DMS53 treated with DMSO at 0.1 percent for 48 hours (cell line): ENCODE measurements around the gene MYO15B.

ENCODE experiments used
- DNase-seq: peaks from one replicate; lab custom pipeline; 2025; ENCODE audit not compliant: unreplicated experiment; lab: John Stamatoyannopoulos, UW

MYO15B gene

DNA sequence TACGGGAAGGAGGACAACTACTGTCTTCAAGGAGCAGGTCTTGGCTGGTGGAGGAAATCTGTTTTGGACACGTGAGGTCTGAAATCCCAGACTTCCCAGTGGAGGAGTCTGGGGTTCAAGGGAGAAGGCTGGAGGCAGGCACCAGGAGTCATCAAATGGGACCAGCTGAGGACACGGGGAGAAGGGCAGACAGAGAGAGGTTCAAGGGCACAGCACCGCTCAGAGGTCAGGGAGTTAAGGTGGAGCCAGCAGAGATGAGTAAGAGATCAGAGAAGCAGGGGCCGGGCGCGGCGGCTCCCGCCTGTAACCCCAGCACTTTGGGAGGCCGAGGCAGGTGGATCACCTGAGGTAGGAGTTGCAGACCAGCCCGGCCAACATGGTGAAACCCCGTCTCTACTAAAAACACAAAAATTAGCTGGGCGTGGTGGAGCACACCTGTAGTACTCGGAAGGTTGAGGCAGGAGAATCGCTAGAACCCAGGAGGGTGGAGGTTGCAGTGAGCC, 35.2 kb downstream of the MYO15B start:
- no peak for DNase-seq

DNA sequence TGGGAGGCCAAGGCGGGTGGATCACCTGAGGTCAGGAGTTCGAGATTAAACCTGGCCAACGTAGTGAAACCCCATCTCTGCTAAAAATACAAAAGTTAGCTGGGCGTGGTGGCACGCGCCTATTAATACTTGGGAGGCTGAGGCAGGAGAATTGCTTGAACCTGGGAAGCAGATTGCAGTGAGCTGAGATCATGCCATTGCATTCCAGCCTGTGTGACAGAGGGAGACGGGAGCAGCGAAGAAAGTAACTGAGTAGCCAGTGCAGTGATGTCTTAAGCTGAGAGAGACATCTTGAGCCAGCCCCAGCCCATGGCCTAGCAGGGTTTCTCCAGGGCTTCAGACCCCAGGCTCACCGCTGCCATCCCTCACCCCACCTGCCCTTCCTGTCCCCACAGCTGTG, 35.8 kb downstream of the MYO15B start:
- no peak for DNase-seq

DNA sequence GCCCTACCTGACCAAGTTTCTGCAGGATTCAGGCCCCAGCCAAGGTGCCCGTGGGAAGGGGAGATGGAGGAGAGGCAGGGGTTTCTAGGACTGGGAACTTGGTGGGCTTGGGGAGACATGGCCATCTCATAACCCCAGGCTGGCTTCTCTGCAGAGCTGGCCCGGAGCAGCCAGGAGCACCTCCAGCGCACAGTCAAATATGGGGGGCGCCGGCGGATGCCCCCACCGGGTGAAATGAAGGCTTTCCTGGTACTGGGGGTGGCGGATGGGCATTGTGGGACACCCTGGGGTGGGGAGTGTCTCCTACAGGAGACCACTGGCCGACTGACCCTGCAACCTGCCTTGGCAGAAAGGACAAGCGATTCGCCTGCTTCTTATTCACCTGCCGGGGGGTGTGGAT, 36.4 kb downstream of the MYO15B start:
- no peak for DNase-seq

- no peak for DNase-seq
Measured at GRCh38 chr17:75624714-75625345, 37.2 kb downstream of the MYO15B start.

DNA sequence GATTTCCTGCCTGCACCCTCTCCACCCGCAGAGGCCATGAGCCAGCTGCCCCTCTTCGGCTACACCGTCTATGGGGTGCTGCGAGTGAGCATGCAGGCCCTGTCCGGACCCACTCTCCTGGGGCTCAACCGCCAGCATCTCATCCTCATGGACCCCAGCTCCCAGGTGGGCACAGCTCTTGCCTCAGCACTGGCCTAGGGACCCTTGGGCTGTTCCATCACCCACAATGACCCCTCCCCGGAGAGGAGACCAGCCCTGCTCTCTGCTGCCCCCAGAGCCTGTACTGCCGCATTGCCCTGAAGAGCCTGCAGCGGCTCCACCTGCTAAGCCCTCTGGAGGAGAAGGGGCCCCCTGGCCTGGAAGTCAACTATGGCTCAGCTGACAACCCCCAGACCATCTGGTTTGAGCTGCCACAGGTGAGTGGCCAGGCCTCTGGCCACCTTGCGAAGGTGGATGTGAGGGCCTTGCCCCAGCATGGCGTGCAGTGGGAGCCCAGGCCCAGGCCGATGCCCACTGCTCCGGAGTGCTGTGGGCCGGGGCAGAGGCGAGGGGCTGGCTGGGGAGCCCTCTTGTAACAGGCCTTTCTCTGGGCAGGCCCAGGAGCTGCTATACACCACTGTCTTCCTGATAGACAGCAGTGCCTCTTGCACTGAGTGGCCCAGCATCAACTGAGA, 38.4 kb downstream of the MYO15B start:
- DNase-seq, result no peak

DNA sequence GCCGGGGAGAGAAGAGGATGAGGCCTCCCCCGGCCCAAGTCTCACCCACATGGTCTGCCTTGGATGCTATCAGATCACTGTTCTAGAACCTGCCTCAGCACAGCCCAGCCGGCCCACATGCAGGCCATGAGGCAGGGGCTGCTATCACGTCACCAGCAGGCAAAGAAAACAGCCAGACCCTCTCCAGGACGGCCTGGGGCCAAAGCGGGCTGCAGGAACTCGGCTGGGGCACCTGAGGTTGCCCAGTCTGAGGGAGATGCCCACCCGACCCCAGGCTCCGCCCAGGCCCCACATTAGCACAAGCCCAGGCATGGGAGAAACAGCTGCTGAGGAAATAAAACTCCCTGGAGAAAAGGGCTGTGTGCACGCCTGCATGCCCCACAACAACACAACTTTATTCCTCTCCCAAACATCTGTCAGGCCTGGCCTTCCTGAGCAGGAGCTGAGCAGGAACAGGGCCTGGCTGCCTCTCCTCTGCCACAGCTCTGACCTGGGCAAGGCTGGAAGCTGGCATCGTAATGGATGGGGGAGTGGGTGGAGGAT, 39.0 kb downstream of the MYO15B start:
- DNase-seq, result no peak

DNA sequence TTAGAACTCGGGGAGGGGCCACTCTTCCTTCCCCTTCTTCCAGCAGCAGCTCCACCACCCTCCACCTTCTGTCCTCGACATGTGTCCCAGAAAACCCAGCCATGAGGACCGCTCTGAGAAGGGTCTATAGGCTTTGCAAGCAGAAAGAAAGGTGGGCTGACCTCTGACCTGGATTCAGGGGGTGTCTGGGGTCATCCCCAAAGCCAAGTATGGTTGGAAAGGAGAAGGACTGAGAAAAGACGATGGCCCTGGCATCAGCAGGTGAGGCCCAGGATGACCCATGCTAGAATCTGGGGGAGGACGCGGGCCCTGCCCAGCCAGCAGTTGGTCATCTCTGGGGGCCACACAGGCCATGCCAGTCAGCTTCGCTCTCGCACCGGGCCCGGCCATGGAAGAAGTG, 39.5 kb downstream of the MYO15B start:
- DNase-seq, result no peak

GRCh38 chr17:75628425-75628824, 40.8 kb downstream of the MYO15B start:
- no peak for DNase-seq

- DNase-seq, result no peak
Measured at GRCh38 chr17:75629157-75629556, 41.6 kb downstream of the MYO15B start.

GRCh38 chr17:75630071-75630917, 42.7 kb downstream of the MYO15B start:
- no peak for DNase-seq

DNA sequence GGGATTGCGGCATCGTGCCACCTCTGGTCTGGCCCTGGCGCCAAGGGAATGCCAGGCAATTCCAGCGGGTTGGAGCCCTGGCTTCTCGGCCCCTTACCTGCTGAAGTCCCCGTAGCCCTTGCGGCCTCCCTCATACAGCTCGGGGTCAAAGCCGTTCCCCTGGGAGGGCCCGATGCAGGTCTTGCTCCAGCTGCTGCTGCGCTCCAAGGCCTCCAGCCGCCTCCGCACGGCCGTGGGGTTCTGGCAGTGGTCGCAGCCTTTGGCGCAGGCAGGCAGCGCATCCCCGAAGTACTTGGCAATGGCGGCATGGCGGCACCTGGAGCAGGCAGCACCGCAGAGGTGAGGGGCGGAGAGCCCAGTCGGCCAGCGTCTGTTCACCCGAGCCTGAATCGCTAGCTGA, 43.8 kb downstream of the MYO15B start:
- no peak for DNase-seq

GRCh38 chr17:75632428-75632827, 44.8 kb downstream of the MYO15B start:
- no peak for DNase-seq

- DNase-seq, result peak; percentile 77
Measured at GRCh38 chr17:75632863-75633485, 45.4 kb downstream of the MYO15B start, which contains the start of gene SMIM5. Gene SMIM5, plus strand, starts transcription at chr17:75633434. Its CDS starts 6,768 bp downstream, at chr17:75640202.

DNA sequence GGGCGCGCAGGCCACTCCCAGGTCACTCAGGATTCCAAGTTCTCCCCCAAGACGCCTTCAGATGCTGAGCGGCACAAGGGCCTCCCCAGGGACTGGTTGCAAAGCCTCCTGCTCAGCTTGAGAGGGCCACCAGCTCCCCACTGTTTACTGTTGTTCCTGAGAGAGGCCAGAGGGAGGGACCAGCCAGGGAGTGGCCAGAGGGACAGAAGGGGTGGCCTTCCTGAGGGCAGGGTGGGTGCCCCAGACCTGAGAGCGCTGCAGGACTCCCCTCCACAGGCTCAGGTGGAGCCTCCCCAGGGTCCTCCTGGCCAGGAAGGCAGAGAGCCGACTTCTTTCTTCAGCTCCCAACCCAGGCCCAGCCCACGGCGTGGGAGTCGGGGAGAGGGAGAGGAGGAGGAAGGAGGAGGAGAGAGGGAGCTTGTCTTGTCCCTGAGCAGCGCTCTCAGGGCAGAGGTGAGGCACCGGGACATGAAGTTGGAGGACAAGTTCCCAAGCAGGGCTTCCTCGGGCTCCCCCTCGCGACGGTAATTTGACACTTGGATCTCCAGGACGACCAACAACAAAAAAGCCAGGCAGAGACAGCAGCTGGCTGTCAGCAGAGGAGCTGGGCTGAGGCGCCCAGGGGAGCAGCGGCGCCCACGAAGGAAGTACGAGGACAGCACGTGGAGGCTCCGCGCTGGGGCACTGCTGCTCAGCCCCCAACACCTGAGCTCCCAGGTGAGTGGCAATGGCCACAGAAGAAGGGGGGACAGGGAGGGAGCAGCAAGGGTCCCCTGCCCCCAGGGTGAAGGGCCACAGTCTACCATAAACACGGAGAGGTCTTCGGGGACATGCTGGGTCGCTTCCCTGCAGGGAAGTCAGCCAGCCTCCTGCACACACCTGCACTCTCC, 46.1 kb downstream of the MYO15B start:
- peak; percentile 90 for DNase-seq

DNA sequence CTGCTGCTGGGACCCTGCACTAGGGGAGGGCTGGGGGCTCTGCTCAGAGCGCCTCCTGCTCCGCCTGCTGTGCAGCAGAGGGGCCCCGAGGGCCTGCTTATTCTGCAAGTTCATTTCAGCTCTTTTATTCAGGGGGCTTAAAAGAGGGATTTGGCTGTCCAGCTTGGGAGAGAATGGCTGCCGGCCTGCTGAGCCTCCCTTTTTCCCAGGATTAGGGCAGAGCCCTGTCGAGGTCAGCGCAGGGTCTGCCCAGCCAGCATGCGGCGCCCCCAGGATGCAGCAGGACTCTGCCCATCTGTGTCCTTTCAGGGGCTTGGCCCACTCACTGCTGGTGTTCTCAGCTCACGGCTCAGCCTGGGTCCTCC, 46.8 kb downstream of the MYO15B start:
- no peak for DNase-seq

DNA sequence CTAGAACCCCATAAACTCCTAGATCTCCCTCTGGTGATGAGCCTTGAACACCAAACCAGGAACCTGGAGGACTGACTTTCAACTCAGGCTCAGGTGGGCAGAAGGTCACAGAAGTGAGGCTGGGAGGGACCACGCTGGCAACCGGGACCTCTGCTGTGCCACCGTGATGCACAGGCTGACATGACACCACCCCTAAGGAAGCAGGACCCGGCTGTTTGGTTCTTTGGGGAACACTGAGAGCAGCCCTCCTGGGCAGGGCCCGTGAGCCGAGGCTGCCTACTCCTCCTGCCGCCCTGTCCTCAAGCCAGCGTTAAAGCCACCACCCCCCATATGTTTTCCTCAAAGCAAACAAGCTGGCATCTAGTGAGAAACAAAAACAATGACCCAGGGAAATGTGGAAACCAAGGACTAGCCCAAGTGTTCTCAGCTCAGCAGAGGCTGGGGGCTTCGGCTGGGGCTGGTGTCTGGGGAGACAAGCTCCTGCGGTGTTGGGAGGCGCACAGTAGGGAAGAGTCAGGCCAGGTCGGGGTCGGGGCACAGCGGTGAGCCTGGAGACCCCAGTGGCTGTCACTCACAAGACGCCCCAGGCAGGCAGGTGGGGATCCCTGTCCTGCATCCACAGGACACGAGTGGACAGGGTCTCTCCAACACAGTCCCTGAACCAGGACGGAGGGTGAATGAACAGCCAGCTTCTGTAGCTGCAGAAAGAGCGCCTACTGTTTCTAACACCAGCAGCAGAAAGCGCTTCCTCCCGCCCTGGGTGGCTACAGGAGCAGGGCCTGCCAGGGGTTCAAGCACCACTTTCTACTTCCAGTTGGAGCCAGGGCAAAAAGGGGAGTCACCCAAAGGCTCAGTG, 47.4 kb downstream of the MYO15B start:
- no peak for DNase-seq

DNA sequence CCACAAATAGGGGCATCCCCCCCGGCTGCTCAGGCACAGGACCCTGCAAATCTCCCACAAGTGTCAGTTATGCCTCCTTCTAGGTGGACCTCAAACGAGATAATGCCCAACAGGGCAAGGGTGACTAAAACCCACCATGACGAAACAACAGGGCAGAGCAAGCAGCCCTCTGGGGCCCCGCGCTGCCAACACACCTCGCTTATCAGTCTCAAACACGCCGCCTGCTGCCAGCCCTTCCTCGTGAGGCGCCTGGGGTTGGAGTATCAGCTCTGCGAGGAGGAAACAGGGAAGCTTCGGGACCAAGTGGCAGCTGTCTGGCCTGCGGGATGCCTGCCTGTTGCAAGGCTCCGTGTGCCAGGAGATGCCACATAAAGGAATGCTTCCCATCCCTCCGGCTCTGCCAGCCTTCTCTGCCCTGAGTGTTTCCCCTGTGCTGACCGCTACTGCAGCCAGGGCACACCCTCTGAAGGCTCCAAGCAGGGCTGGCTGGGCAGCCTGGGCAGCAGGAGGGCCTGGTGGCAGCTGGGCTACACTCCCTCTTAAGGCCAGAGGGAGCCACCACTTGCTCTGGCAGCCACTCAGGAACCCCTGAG, 48.1 kb downstream of the MYO15B start:
- no peak for DNase-seq

- no peak for DNase-seq
Measured at GRCh38 chr17:75636381-75637142, 49.0 kb downstream of the MYO15B start.
